Measurements from ENCODE around the gene IL7R.
"Not testable (repeated sequence)": the region's sequence is repeated elsewhere in the genome, so short reads cannot be mapped to it uniquely, and the experiment has no call there.

IL7R gene

DNA sequence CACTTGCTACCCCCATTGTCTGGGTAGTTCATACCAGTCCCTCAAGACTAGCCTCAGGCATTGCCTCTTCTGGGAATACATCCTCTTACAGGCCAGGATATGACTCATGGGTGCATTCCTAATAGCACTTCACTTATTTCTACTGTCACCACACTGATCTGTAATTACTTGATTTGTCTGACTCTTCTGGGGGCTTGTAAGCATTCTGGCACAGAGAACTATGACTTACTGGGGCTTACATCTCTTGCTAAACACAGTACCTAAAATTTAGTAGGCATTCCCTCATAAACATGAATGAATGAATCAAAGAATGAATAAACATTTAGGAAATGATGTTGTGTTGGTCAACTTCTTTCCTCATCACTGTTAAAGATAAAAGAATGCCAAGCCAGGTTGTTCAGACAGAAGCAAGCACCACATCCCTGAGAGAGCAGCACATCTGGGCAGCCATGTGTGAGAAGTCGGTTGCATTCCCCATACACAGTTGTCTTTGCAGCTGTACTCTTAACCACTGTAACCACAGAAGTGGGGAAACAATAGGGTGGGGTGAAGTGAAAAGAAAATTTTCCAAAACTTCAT lies 27.6 kb downstream of the IL7R start:
- DNase-seq (ENCODE audit: low spot score) = no peak
- TF ChIP-seq, protein P1, sequence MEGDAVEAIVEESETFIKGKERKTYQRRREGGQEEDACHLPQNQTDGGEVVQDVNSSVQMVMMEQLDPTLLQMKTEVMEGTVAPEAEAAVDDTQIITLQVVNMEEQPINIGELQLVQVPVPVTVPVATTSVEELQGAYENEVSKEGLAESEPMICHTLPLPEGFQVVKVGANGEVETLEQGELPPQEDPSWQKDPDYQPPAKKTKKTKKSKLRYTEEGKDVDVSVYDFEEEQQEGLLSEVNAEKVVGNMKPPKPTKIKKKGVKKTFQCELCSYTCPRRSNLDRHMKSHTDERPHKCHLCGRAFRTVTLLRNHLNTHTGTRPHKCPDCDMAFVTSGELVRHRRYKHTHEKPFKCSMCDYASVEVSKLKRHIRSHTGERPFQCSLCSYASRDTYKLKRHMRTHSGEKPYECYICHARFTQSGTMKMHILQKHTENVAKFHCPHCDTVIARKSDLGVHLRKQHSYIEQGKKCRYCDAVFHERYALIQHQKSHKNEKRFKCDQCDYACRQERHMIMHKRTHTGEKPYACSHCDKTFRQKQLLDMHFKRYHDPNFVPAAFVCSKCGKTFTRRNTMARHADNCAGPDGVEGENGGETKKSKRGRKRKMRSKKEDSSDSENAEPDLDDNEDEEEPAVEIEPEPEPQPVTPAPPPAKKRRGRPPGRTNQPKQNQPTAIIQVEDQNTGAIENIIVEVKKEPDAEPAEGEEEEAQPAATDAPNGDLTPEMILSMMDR (IDR thresholded peaks at IDR 0.05; ENCODE audit: borderline replicate concordance, control extremely low read depth, extremely low read depth, insufficient read depth, missing control alignments) = no peak

DNA sequence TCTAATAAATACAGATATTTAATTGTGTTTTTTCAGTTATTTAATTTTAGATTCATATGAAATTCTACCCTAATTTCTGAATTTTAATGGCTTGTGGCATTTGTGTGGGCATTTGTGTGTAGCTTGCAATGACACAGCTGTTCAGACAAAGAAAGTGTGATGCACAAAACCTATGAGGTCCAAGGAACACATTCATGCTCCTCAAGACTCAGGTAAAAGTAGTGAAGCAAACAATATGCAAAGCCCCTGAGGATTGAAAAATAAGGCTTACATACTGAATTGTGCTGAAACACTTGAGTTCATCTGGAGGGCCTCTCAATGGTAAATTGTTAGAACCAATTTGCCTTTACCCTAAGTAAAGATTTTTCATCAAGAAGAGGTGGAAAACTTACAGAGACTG lies 28.1 kb downstream of the IL7R start:
- in situ Hi-C loops (cut with MboI; ENCODE audit: low sequenced_read_pairs, unreplicated experiment) = no loop called here
- DNase-seq (ENCODE audit: low spot score) = no peak
- TF ChIP-seq, protein P1 (IDR thresholded peaks at IDR 0.05; ENCODE audit: borderline replicate concordance, control extremely low read depth, extremely low read depth, insufficient read depth, missing control alignments) = no peak

More for the DNA sequence above, 27.6 kb downstream of the IL7R start:
- in situ Hi-C loops (cut with MboI; ENCODE audit: low sequenced_read_pairs, unreplicated experiment) = no loop called here

DNA sequence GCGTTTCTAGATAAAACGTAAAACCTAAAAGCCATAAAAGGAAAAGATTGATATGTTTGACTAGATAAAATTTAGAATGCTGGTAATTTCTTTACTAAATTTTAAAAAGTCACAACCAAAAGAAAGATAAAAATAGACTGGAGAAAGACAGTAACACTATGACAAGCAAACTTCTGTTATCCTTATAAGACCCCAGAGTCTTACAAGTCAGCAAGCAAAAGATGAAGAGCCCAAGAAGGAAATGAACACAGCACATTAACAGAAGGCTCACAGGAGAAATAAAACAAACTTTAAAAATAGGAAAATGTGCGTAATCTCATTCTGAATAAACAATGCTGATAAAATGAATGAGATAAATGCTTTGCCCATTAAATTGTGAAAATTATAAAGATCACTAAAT lies 29.7 kb downstream of the IL7R start:
- TF ChIP-seq, protein P1 (IDR thresholded peaks at IDR 0.05; ENCODE audit: borderline replicate concordance, control extremely low read depth, extremely low read depth, insufficient read depth, missing control alignments) = no peak
- no peak for DNase-seq (ENCODE audit: low spot score)
- in situ Hi-C loops (cut with MboI; ENCODE audit: low sequenced_read_pairs, unreplicated experiment) = no loop called here

DNA sequence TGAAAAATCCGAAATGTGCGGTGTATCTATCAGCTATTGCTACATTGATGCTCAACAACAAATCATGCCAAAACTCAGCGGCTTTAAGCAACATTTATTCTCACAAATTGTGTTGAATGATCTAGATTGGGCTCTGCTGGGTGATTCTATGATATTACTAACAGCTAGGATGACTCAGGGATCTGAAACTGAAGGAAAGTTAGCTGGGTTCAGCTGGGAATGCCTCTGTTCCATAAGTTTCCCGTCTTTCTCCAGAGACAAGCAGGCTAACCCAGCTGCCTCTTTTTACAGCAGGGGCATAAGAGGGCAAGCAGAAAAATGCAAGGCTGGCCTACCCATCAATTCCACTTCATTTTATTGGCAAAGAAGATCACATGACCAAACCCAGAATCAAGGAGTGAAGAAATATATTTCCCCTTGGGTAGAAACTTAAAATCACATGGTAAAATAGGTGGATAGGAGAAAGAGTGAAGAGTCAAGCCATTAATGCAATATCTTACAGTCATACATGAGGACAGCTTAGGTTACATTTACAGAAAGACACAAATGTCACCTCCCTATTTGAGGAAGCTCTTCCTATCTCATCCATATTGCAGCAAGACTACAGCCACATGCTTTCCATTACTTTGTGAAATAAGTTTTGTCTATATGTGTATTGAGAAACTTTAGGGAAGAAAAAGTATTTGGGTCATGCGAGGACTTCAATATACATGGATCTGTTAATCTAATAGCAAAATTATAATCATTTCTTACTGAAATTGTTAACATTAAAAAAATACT lies 30.8 kb downstream of the IL7R start:
- no peak for DNase-seq (ENCODE audit: low spot score)
- TF ChIP-seq, protein P1 (IDR thresholded peaks at IDR 0.05; ENCODE audit: borderline replicate concordance, control extremely low read depth, extremely low read depth, insufficient read depth, missing control alignments) = no peak
- in situ Hi-C loops (cut with MboI; ENCODE audit: low sequenced_read_pairs, unreplicated experiment) = no loop called here

DNA sequence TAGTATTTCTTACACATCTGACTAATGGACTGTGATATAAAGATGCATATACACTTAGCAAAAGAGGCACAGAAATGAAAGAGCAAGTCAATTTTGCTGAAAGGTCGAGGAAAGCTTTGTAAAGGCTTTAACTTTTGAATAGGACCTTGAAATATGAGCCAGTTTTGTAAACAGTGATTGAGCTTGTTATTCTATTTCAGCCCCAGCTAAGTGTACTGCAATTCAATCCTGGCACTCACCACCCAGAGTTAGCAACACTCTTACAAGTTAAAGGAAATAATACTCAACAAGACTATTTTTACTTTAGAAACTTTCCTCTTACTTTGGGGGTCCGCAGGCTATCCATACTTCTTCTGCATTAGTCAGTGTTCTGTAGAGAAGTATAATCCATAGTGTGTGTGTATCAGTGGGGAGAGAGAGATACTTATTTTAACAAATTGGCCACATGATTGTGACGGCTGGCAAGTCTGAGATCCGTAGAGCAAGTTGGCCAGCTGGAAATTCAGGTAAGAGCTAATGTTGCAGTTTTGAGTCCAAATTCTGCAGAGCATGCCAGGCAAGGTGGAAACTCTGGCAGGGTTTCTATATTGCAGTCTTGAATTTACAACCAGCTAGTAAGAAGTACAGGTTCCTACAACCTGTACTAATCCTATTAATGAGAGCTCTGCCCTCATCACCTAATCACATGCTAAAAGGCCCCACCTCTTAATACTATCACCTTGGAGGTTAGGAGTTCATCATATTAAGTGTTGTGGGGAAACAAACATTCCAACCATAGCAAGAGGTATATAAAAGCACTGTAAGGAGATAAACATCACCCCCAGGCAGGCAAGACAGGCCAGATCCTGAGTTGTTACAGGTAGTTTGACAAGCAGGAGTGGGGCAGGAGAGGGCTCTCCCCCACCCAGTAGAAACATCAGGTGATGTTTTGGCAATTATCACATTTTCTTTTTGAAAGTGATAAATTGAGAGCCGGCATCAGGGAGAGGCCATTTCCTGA lies 33.6 kb downstream of the IL7R start:
- no peak for DNase-seq (ENCODE audit: low spot score)
- in situ Hi-C loops (cut with MboI; ENCODE audit: low sequenced_read_pairs, unreplicated experiment) = no loop called here
- TF ChIP-seq, protein P1 (IDR thresholded peaks at IDR 0.05; ENCODE audit: borderline replicate concordance, control extremely low read depth, extremely low read depth, insufficient read depth, missing control alignments) = no peak

DNA sequence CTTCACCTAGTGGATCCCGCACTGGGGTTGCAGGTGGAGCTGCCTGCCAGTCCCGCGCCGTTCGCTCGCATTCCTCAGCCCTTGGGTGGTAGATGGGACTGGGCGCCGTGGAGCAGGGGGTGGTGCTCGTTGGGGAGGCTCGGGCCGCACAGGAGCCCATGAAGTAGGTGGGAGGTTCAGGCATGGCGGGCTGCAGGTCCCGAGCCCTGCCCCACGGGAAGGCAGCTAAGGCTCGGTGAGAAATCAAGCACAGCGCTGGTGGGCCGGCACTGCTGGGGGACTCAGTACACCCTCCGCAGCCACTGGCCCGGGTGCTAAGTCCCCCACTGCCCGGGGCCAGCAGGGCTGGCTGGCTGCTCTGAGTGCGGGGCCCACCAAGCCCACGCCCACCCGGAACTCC lies 36.1 kb downstream of the IL7R start:
- in situ Hi-C loops (cut with MboI; ENCODE audit: low sequenced_read_pairs, unreplicated experiment); DNase-seq (ENCODE audit: low spot score): not testable (repeated sequence)

Data from GM13976 (cell line).